Measurements from ENCODE around the gene SHMT1.
"Not testable (repeated sequence)": the region's sequence is repeated elsewhere in the genome, so short reads cannot be mapped to it uniquely, and the experiment has no call there.

The SHMT1 gene

DNA sequence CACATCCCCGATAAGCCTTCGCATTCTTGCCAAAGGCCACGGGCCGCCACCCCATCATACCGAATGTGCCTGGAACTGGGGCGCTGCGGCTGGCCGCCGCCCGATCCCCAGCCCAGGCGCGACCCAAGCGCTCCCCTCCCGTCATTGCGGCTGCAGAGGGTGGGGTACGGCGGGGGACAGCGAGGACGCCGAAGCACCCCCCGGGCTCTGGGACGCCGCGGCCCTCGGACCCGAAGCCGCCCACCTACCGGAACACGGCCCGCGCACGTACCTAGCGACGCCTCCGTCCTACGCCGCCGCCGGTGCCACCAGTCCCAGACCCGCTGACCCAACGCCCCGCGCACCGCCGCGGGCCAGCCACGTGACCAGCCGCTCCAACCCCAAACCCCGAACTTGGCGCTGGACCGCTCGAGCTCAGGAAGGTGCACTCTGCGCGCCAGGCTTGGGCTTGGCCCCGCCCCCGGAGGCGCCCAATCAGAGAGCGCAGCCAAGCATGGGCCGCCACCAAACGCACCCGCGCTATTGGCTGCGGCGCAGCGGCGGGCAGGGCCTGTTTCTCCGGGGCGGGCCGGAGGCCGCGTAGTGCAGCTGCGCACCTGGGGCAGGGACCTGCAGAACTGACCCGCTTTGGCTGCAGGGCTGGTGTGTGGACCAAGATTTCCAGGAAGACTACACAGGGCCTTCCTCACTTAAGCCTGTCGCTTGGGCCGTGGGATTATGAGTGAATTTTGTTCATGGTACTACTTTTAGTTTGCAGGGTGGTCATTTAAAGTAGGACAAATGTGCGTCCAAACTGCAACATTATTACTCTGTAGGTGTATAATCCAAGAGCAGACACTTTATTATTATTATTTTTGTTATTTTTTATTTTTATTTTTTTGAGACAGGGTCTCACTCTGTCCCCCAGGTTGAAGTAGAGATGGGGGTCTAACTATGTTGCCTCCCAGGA, at the start of gene SHMT1:
SHMT1 (minus strand) TSS at position 450 of the 949 bp plus-strand sequence. CDS start 7,569 bp downstream, outside the sequence.
- Mint-ChIP-seq H3K9me3 (ENCODE audit: low read depth) (no peaks in the 10 kb centered on the region), H3K27me3 (no peaks in the 10 kb centered on the region), H3K4me3 (peak within 1 kb of the TSS; percentile 91), H3K36me3 (no peaks in the 10 kb centered on the region), H3K4me1 (ENCODE audit: low read depth) (peaks cover 13% of the 10 kb centered on the region), H3K27ac (peak within 1 kb of the TSS; percentile 81)

DNA sequence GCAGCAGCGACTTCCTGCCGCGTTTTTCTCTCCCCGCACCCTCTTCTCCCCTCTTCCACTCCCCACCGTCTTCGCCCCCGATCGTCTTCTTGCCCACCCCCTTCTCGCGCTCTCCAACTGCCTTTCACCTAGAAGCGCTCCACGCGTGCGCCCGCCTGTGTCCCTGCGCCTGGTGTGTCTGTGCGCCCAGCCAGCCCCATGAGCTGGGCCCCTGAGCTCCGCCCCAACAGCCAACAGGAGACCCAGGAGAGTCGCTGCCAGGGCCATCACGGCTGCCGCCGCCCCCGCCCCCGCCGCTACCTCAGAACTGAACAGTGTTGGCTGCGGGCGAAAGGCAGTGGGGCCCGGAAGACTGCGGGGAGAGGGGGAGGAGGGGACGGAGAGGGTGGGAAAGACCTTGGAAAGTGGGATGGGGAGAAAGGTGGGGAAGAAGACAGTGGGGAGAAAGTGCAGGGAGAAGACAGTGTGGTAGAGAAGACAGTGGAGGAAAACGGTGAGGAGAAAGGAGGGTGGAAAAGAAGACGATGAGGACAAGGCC, 48.7 kb upstream of the SHMT1 start:
- not testable (repeated sequence) for H3K36me3 Mint-ChIP-seq; H3K4me3 Mint-ChIP-seq; H3K27ac Mint-ChIP-seq; H3K9me3 Mint-ChIP-seq (ENCODE audit: low read depth); H3K27me3 Mint-ChIP-seq
- H3K4me1 Mint-ChIP-seq (ENCODE audit: low read depth): peaks cover 22% of the 10 kb centered on the region

DNA sequence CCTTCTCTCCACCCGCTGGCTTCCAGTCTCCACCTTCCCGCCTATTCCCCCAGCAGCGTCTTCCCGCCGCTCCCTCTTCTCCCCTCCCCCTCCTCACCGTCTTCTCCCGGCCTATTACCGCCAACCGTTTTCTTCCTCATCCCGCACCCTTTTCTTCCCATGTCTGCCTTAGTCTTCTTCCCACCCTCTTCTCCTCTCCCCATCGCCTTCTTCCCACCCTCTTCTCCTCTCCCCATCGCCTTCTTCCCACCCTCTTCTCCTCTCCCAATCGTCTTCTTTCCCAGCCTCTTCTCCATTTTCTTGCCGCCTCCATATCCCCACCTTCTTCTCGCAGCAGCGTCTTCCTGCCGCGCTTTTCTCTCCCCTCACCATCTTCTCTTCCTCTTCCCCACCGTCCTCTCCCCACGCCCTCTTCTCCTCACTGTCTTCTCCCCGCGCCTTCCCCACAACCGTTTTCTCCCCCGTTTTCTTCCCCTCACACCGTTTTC, 48.1 kb upstream of the SHMT1 start:
- H3K36me3 Mint-ChIP-seq; H3K9me3 Mint-ChIP-seq (ENCODE audit: low read depth); H3K27me3 Mint-ChIP-seq: not testable (repeated sequence)
- Mint-ChIP-seq H3K27ac (peak overlapping the region; percentile 91), H3K4me1 (ENCODE audit: low read depth) (peaks cover 22% of the 10 kb centered on the region), H3K4me3 (peak overlapping the region; percentile 96)

DNA sequence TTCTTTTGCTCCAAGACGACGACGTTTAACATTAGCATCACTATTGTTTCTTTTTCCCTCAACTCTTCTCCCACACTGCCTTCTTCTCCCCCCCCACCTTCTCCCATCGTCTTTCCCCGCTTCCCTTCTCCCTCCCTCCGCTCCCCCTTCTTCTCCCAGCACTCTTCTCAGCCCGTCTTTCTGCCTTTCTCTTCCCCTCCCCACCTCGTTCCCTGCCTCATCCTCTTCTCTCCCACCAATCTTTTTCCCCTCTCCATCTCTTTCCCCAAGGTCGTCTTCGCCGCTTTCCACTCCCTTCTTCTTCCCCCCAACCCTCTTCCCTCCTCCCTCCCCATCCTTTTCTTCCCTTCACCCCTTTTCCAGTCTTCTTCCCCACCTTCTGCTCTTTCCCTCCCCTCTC, 47.4 kb upstream of the SHMT1 start:
- H3K4me1 Mint-ChIP-seq (ENCODE audit: low read depth): peaks cover 22% of the 10 kb centered on the region
- H3K27me3 Mint-ChIP-seq; H3K9me3 Mint-ChIP-seq (ENCODE audit: low read depth); H3K36me3 Mint-ChIP-seq: not testable (repeated sequence)
- H3K27ac Mint-ChIP-seq: peak overlapping the region; percentile 73
- peak overlapping the region; percentile 96 for H3K4me3 Mint-ChIP-seq

DNA sequence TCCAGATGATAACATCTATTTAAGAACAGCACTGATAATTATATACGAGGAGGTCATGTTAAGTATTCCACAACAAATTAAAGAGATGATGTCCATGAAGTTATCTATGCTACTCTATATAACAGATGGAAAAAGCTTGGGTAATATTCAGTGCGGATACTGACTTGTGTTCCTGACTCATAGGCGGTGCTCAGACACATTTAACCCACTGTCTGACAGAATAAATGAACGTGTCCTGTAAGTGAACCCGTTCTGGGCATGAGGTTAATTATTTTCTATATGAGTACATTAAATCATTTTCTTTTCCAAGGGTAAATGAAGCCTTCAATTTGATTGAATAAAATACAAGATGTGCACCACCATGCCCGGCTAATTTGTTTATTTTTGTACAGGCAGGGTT, 46.0 kb upstream of the SHMT1 start:
- not testable (repeated sequence) for H3K36me3 Mint-ChIP-seq; H3K9me3 Mint-ChIP-seq (ENCODE audit: low read depth); H3K27me3 Mint-ChIP-seq
- peak overlapping the region; percentile 34 for H3K27ac Mint-ChIP-seq
- H3K4me1 Mint-ChIP-seq (ENCODE audit: low read depth): peaks cover 22% of the 10 kb centered on the region
- H3K4me3 Mint-ChIP-seq: peak overlapping the region; percentile 51

DNA sequence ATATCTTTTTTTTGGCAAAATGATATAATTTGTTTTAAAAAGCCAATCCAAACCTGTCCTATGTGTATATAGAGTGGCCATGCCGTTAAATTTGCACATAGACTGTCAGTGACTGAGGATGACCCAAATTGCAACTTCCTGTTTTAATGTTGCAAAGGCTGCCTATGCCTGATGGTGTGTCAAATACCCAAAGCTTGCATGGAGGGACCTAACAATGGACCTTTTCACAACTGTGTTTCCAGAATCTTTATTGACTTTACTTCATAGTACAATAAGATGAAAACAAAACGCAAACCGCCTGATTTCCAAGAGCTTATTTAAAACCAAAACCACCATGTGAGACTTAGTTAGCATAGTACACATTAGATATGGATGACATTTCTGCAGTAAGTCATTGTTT, 45.6 kb upstream of the SHMT1 start:
- peak overlapping the region; percentile 34 for H3K27ac Mint-ChIP-seq
- H3K4me1 Mint-ChIP-seq (ENCODE audit: low read depth): peaks cover 22% of the 10 kb centered on the region
- peak overlapping the region; percentile 51 for H3K4me3 Mint-ChIP-seq
- H3K36me3 Mint-ChIP-seq; H3K27me3 Mint-ChIP-seq; H3K9me3 Mint-ChIP-seq (ENCODE audit: low read depth): not testable (repeated sequence)

DNA sequence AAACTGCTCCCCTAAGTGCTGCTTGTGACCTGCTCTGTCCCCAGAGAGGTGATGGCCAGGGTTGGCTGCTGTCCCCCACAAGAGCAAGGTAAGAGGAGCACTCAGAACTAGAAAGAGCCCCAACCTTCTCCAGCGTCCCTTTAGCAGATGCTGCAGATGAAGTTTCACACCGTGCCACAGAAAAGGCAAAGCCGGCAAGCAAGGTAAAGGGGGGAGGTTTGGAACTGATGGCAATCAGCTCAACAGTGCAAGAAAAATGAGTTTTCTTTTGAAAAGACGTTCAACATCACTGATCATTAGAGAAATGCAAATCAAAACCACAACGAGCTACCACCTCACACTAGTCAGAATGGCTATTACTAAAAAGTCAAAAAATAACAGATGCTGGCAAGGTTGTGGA, 40.3 kb upstream of the SHMT1 start:
- H3K27me3 Mint-ChIP-seq; H3K27ac Mint-ChIP-seq; H3K4me3 Mint-ChIP-seq; H3K4me1 Mint-ChIP-seq (ENCODE audit: low read depth); H3K36me3 Mint-ChIP-seq; H3K9me3 Mint-ChIP-seq (ENCODE audit: low read depth): not testable (repeated sequence)

DNA sequence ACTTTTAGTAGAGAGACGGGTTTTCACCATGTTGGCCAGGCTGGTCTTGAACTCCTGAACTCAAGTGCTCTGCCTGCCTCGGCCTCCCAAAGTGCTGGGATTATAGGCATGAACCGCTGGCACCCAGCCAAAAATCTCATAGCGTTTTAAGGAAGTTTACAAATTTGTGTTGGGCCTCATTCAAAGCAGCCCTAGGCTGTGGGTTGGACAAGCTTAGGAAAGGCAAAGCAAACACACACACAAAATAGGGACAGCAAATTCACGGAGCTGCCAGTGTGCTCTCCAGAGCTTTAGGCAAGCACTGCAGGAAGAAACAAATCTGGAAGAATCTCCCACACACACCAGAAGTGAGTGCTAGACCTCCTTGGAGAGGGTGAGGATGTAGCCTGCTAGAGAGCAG, 39.8 kb upstream of the SHMT1 start:
- not testable (repeated sequence) for H3K36me3 Mint-ChIP-seq; H3K9me3 Mint-ChIP-seq (ENCODE audit: low read depth); H3K4me1 Mint-ChIP-seq (ENCODE audit: low read depth); H3K4me3 Mint-ChIP-seq; H3K27ac Mint-ChIP-seq; H3K27me3 Mint-ChIP-seq

DNA sequence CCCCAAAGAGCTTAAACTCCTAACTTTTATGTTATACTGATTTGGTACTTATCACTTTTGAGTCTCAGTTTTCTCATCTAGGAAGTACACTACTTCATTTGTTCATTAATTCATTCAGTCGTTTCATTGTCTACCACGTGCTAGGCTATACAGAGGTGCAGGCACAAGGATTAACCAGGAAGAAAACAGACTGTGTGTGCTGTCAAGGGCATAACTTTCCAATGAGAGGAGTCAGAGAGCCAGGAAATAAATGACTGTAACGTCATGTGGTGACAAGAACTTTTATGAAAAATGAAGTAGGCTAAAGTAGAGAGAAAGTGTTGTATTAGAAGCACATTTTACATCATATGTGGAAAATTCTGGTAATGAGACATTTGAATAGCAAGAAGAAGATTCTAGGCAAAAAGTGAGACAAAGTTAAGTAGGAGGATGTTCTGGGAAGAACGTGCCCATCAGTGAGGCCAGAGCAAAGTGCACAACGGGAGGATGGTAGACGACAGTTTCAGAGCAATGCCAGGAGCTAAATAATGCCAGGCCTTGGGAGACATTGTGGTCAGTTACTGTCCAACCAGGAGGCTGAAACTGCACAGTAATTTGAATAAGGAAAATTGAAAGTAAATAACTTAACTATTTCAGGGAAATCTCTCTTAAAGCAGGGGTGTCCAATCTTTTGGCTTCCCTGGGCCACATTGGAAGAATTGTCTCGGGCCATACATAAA, 38.7 kb upstream of the SHMT1 start:
- H3K9me3 Mint-ChIP-seq (ENCODE audit: low read depth); H3K4me1 Mint-ChIP-seq (ENCODE audit: low read depth); H3K27ac Mint-ChIP-seq; H3K27me3 Mint-ChIP-seq; H3K36me3 Mint-ChIP-seq; H3K4me3 Mint-ChIP-seq: not testable (repeated sequence)

DNA sequence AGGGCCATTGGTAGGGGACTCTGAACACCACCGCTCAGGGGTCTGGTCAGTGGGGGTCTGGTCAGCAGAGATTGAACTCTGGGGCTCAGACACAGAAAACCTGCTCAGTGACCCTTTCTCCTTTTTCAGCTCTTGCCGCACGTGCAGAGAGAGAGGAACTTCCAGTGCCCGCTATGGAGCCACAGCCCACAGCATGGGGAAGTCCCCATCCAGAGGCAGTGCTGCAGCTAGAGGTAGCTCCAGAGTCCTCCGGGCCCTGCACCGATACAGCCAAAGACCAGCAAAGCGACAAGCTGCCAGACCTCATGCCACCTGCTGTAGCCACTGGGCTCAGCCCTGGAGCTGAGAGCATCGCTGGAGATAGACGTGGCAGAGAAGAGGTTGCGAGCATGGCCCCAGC, 25.4 kb upstream of the SHMT1 start:
- H3K4me3 Mint-ChIP-seq: not testable (repeated sequence)

DNA sequence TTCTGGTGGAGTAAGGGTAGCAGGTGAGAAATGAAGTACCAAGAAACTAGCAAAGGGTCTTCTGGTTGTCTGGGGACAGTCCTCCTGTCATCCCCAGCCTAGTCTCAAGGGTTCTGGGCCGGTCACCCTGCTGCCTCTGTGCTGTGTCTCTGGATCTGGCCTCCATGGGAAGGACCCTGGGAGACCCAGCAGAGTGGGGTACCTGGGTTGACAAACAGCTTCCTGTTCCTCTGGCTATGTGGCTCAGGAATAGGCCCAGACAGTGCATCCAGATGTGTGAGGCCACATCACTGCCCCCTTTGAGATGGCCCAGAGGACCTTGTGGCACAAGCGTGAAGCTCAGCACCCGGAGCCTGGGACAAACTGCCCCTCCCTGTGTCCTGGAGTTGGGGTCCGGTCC, 24.9 kb upstream of the SHMT1 start:
- H3K36me3 Mint-ChIP-seq; H3K4me3 Mint-ChIP-seq; H3K9me3 Mint-ChIP-seq (ENCODE audit: low read depth); H3K4me1 Mint-ChIP-seq (ENCODE audit: low read depth); H3K27me3 Mint-ChIP-seq; H3K27ac Mint-ChIP-seq: not testable (repeated sequence)

More for the DNA sequence above, 25.4 kb upstream of the SHMT1 start:
- H3K4me1 Mint-ChIP-seq (ENCODE audit: low read depth); H3K9me3 Mint-ChIP-seq (ENCODE audit: low read depth); H3K27ac Mint-ChIP-seq; H3K36me3 Mint-ChIP-seq; H3K27me3 Mint-ChIP-seq: not testable (repeated sequence)

DNA sequence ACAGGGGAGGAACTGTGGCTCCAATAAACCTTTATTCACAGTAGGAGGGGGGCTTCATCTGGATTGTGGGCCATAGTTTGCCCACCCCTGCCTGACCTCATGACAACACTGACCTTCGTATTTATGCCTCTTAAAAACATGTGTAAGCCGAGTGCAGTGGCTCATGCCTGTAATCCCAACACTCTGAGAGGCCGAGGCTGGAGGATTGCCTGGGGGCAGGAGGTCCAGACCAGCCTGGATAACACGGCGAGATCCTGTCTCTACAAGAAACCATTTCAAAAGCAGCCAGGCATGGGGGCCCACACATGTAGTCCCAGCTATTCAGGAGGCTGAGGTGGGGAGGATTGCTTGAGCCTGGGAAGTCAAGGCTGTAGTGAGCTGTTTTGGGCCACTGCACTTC, 24.2 kb upstream of the SHMT1 start:
- H3K27me3 Mint-ChIP-seq; H3K9me3 Mint-ChIP-seq (ENCODE audit: low read depth): not testable (repeated sequence)

DNA sequence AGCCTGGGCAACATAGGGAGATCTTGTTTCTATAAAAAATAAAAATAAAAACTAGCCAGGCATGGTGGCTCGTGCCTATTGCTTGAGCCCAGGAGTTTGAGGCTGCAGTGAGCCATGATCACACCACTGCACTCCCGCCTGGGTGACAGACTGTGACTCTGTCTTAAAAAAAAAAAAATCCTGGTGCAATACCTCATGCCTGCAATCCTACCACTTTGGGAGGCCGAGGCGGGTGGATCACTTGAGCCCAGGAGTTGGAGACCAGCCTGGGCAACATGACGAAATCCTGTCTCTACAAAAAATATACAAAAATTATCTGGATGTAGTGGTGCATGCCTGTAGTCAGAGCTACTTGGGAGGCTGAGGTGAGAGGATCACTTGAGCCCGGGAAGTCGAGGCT, 20.9 kb upstream of the SHMT1 start:
- not testable (repeated sequence) for H3K27ac Mint-ChIP-seq; H3K4me1 Mint-ChIP-seq (ENCODE audit: low read depth); H3K27me3 Mint-ChIP-seq; H3K36me3 Mint-ChIP-seq; H3K4me3 Mint-ChIP-seq; H3K9me3 Mint-ChIP-seq (ENCODE audit: low read depth)

More for the DNA sequence above, 24.2 kb upstream of the SHMT1 start:
- not testable (repeated sequence) for H3K27ac Mint-ChIP-seq; H3K4me3 Mint-ChIP-seq; H3K4me1 Mint-ChIP-seq (ENCODE audit: low read depth); H3K36me3 Mint-ChIP-seq

DNA sequence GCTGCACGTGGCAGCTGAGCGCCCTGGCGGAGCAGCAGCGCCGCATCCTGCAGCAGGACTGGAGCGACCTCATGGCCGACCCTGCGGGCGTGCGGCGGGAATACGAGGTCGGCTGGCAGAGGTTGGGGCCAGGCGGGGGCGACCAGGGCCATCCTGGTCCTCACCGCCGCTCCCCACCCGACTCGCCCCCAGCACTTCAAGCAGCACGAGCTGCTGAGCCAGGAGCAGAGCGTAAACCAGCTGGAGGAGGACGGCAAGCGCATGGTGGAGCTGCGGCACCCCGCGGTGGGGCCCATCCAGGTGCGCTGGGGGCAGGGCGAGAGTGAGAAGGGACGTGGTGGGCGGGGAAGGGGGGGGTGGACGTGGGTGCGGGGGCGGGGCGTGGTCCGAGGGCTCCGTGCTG, 19.7 kb upstream of the SHMT1 start:
- H3K27me3 Mint-ChIP-seq; H3K4me3 Mint-ChIP-seq; H3K9me3 Mint-ChIP-seq (ENCODE audit: low read depth); H3K36me3 Mint-ChIP-seq; H3K27ac Mint-ChIP-seq; H3K4me1 Mint-ChIP-seq (ENCODE audit: low read depth): not testable (repeated sequence)

DNA sequence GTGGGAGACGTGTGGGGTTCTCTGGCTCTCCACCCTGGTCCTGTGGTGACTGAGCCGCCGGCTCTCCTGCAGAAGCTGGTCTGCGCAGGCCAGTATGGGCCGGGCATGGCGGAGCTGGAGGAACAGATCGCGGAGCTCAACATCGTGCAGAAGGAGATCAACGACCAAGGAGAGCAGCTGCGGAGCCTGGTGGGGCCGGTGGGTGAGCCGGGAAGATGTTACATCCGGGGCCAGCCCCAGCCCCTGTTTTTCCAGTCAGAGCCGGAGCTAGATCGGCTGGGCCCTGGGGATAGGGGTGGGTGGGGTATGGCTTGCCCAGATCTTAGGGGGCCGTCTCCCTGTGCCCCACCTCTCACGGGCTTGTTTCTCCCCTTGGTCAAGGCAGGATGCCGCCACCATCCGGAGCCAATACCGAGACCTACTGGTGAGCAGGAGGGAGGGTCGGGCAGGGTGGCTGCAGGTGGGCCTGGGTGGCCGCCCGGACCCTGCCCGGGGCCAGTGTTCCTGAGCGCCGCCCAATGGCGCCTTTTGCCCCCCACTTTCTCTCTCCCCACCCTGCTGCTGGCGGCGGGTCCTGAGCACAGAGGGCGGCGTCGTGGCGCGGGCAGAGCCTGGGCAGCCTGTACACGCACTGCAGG, 19.2 kb upstream of the SHMT1 start:
- Mint-ChIP-seq H3K4me1 (ENCODE audit: low read depth) (peaks cover 7% of the 10 kb centered on the region), H3K36me3 (no peaks in the 10 kb centered on the region), H3K27ac (no peak overlapping the region), H3K27me3 (no peaks in the 10 kb centered on the region), H3K9me3 (ENCODE audit: low read depth) (no peaks in the 10 kb centered on the region), H3K4me3 (no peak overlapping the region)

All from activated naive CD8-positive, alpha-beta T cell (primary cell).